SK-N-MC (cell line): ENCODE measurements around the gene DISP2.

Source experiments
- EZH2 ChIP-seq: fragments of 200-600 bp; sonication (generic); IDR thresholded peaks from one replicate; pipeline ENCODE4 v1.6.1; 2017; ENCODE audit warnings: antibody characterized with exemption
- POLR2AphosphoS5 ChIP-seq: IDR thresholded peaks from 2 replicates; pipeline ENCODE4 v1.6.1; 2012; ENCODE audit warnings: mild to moderate bottlenecking, low read depth, low read length, borderline replicate concordance

DNA sequence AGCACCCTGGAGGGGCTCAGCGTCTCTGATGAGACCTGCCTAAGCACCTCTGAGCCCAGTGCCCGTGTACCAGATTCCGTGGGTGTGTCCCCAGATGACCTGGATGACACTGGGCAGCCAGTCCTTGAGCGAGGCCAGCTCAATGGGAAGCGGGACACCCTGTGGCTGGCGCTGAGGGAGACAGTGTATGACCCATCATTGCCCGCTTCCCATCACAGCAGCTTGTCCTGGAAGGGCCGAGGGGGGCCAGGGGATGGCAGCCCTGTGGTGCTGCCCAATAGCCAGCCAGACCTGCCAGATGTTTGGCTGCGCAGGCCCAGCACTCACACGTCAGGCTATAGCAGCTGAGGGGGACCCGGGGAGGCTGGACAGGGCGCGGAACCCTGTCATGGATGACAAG lies 12.0 kb downstream of the DISP2 start:
- TF ChIP-seq POLR2AphosphoS5 (no peak), EZH2 (no peak)
